VCaP (cell line): ENCODE results near the gene SLC25A33.

ENCODE experiments used
- H3K27ac ChIP-seq: fragments of 450-650 bp; 2 replicates; pipeline ENCODE4 v1.5.1; 2017
- TF ChIP-seq, protein P1 (sequence below): fragments of 450-650 bp; conservative IDR thresholded peaks from 2 replicates; pipeline ENCODE4 v1.5.1; 2017; ENCODE audit warnings: mild to moderate bottlenecking, moderate library complexity

SLC25A33 gene

DNA sequence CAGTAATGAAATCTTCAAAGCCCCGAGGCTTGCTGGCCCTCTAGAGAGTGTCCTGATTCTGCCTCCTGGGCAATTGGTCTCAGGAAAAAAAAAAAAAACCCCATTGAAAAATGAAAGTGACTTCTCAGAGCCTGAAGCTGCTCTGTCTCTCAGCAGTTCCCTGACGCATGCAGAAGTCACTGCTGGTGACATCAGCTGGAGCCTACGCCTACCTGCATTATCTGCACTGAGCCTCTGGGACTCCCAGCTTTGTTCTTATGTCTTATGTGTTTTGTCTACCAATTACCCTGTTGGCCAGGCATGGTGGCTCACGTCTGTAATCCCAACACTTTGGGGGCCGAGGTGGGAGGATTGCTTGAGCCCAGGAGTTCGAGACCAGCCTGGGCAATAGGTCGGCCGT is 10.1 kb upstream of the SLC25A33 start:
- TF ChIP-seq, protein P1, sequence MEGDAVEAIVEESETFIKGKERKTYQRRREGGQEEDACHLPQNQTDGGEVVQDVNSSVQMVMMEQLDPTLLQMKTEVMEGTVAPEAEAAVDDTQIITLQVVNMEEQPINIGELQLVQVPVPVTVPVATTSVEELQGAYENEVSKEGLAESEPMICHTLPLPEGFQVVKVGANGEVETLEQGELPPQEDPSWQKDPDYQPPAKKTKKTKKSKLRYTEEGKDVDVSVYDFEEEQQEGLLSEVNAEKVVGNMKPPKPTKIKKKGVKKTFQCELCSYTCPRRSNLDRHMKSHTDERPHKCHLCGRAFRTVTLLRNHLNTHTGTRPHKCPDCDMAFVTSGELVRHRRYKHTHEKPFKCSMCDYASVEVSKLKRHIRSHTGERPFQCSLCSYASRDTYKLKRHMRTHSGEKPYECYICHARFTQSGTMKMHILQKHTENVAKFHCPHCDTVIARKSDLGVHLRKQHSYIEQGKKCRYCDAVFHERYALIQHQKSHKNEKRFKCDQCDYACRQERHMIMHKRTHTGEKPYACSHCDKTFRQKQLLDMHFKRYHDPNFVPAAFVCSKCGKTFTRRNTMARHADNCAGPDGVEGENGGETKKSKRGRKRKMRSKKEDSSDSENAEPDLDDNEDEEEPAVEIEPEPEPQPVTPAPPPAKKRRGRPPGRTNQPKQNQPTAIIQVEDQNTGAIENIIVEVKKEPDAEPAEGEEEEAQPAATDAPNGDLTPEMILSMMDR: no peak
- H3K27ac ChIP-seq: no peak overlapping the region

DNA sequence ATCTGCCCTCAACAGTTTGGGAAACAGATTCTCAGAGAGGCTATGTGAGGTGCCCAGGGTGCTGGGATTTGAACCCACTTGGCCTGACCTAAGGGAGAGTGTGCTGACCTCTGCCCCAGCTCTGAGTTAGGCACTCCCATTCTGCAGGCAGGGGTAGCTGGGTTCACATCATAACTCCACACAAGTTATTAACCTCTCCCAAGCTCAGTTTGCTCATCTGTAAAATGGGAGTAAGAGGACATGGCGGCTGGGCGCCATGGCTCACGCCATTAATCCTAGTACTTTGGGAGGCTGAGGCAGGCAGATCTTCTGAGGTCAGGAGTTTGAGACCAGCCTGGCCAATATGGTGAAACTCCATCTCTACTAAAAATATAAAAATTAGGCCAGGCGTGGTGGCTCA is 8.9 kb upstream of the SLC25A33 start:
- TF ChIP-seq, protein P1: no peak
- peak overlapping the region; percentile 65 for H3K27ac ChIP-seq

DNA sequence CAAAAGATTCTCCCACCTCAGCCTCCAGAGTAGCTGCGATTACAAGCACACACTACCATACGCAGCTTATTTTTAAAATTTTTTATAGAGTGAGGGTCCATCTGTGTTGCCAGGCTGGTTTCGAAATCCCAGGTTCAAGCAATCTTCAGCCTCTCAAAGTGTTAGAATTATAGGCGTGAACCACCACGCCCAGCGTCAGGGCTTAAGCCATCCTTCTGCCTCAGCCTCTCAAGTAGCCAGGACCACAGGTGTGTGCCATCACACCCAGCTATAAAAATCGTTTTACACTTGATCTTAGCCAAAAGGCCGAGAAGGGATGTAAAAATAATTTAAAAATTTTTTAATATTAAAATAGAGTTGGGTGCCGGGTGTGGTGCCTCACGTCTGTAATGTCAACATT is 4.3 kb upstream of the SLC25A33 start:
- TF ChIP-seq, protein P1: no peak
- H3K27ac ChIP-seq: peak overlapping the region; percentile 96; the same call in 1 of the 2 replicates

DNA sequence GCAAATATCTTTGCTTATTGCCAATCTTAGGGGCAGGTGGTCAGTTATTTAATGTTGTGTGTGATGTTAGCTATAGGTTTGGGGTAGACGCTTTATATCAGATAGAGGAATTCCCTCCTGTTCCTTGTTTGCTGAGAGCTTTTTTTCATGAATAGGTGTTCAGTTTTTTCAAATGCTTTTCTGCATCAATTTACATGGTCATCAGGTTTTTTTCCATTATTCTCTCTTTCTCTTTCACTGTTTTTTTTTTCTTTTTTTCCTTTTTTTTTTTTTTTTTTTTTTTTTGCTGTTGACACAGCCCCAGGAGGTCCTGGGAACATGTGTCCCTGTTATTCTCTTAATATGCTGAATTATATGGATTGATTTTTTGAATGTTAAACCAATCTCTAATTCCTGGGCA is 3.0 kb upstream of the SLC25A33 start:
- peak overlapping the region; percentile 96 for H3K27ac ChIP-seq
- TF ChIP-seq, protein P1: no peak

DNA sequence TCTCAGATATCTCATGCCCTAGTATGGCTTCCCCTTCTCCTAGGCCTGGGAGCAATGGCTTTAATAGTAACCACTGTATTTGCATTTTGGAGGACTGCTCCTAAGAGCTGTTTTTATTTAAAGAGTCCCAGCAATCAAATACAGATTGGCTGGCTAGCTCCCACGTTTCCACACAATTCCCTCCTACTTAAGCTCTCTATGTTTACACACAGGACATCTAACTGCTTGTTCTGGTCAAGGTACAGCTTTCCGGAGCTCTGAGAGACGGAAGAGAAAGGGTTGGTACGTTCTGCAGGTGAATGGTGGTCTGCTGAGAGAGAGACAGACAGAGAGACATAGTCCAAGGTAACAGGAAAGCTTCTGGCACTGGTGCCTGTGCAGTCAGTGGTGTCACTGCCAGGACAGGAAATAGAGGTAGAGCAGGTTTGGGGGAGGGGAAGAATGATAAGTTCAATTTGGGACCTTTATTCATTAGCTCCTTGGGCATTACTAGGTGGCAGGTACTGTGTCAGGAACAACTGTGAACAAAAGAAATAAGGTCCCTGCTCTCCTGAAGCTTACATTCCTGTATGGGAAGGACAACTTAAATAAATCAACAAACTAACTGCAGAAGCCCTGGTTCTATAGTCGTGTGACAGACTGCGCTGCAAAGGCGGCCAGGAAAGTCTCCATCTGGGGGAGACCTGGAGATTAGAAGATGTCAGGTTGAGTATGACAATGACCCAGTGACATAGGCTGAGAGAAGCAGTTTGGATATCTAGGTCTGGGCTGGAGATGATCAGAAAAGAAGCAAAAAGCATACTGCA is 1.2 kb upstream of the SLC25A33 start:
- H3K27ac ChIP-seq: peak overlapping the region; percentile 96
- TF ChIP-seq, protein P1: no peak

DNA sequence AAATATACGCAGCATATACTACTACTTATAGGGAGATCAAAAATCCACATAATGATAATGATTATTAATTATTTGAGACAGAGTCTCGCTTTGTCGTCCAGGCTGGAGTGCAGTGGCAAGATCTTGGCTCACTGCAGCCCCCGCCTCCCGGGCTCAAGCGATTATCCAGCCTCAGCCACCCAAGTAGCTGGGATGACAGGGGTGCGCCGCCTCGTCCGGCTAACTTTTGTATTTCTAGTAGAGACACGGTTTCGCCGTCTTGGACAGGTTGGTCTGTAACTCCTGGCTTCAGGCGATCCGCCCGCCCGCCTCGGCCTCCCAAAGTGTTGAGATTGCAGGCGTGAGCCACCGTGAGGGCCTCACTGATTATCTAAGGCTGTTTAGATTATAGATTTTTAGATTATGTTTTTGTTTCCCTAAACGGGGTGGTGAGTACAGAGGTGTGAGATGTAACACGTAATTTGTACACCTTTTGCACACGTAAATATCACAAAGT is 548 bp upstream of the SLC25A33 start:
- TF ChIP-seq, protein P1: no peak
- H3K27ac ChIP-seq: peak overlapping the region; percentile 96

DNA sequence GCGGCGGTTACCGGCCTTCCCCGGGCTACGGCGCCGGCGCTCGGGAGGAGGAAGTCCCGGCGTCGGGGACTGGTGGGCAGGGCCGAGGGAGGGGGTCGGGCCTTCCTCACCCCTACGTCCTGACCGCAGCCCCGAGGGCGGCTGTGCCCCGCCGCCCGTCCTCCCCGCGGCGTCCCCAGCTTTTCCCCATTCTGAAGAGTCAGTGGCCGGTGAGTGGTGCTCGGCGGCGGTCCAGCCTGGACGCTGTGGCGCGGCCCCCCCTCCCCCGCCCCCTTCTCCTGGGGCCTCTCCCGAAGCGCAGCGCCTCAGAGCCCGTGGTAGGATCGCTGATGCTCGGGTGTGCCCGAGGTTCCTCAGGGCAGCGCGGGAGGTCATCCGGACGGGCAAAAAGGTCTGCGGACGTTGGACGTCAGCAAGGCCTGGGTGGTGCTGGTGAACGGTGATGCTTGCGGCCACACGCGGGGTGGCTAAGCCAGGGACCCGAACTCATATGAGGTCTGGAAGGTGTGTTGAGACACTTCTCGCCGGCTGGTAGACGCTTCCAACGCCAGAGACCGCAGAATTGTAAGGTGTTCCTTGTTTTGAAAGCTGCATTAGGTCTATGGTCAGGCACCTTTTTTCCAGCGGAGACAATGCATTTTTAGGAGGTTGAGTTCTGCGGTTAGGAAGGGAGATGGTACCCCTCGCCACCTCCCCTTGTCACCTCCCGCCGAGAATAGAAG is 725 bp downstream of the SLC25A33 start:
- H3K27ac ChIP-seq: peak overlapping the region; percentile 96
- TF ChIP-seq, protein P1: no peak
